Lung microvascular endothelial cell (primary cell): ENCODE results near the gene ZNF432. TPM values are rescaled to one million over a fixed set of nuclear protein-coding genes. Genes with fewer than 3 reads are reported as not detected.
A peak's percentile ranks its signal among the peaks of the same experiment; 100 is the strongest.

Source experiments
- DNase-seq, 2 donors: peaks; one replicate each; pipeline versions ENCODE4 v3.0.0 to v3.0.0-alpha.2; 2010; ENCODE audit warnings: low read depth in 2 of 2
- total RNA-seq: library from RNA; depleted of rRNA; stranded (reverse); fragments of >200 nt; gene quantifications from 2 replicates; pipeline ENCODE4 v1.2.1, GENCODE V29; 2014

The ZNF432 gene
- total RNA-seq, 1 donor from 2014 or later = 5.2 TPM

GRCh38 chr19:52010674-52011073, 38.0 kb downstream of the ZNF432 start:
- no peak for DNase-seq

- DNase-seq = peak; percentile 89 to 91
Observed at GRCh38 chr19:52007806-52008557, 40.7 kb downstream of the ZNF432 start, which contains the start of gene ZNF615. Gene ZNF615, minus strand, starts transcription at chr19:52008211. Its CDS starts 4,500 bp downstream, at chr19:52003711.

- DNase-seq = no peak
Observed at GRCh38 chr19:52007451-52007805, 41.2 kb downstream of the ZNF432 start.

GRCh38 chr19:51994048-51994644, 54.5 kb downstream of the ZNF432 start:
- DNase-seq = no peak

GRCh38 chr19:51993422-51993821, 55.2 kb downstream of the ZNF432 start:
- no peak for DNase-seq

GRCh38 chr19:51986309-51987291, 62.0 kb downstream of the ZNF432 start, which contains the start of gene ZNF350:
Gene ZNF350, minus strand, starts transcription at chr19:51986840. Its CDS starts 12,480 bp downstream, at chr19:51974360.
- peak; percentile 97 to 98 for DNase-seq

GRCh38 chr19:51983361-51983760, 65.3 kb downstream of the ZNF432 start:
- no peak for DNase-seq

Other genes starting within 250 kb of the ZNF432 start
- 1.3 and 2.6 TPM in 2 replicates for gene ZNF577, start 160.9 kb downstream of the ZNF432 start, total RNA-seq
- gene ZNF649, start 143.8 kb downstream of the ZNF432 start, total RNA-seq = 5.2 and 8.7 TPM in 2 replicates
- gene ZNF613, start 121.4 kb downstream of the ZNF432 start, total RNA-seq = 6.8 and 8.9 TPM in 2 replicates
- gene ZNF350, start 62.0 kb downstream of the ZNF432 start, total RNA-seq = 6.5 and 9.9 TPM in 2 replicates
- gene ZNF615, start 40.6 kb downstream of the ZNF432 start, total RNA-seq = 5.0 and 7.7 TPM in 2 replicates
- gene ZNF614, start 20.5 kb downstream of the ZNF432 start, total RNA-seq = 7.0 and 7.5 TPM in 2 replicates
- 6.1 and 12.9 TPM in 2 replicates for gene ZNF841, start 46.9 kb upstream of the ZNF432 start, total RNA-seq
- gene ZNF616, start 91.1 kb upstream of the ZNF432 start, total RNA-seq = 5.0 and 5.6 TPM in 2 replicates
- gene ZNF836, start 122.8 kb upstream of the ZNF432 start, total RNA-seq = 6.1 and 7.7 TPM in 2 replicates
- 85.4 and 89.1 TPM in 2 replicates for gene PPP2R1A, start 141.2 kb upstream of the ZNF432 start, total RNA-seq
- 5.0 and 8.7 TPM in 2 replicates for gene ZNF766, start 220.7 kb upstream of the ZNF432 start, total RNA-seq
- gene ZNF480, start 248.3 kb upstream of the ZNF432 start, total RNA-seq = 2.4 and 2.6 TPM in 2 replicates